GM12878 (cell line): ENCODE measurements around the gene DGLUCY. TPM values are rescaled to one million over a fixed set of nuclear protein-coding genes. Genes with fewer than 3 reads are reported as not detected.

ENCODE experiments used
- CBFB ChIP-seq: IDR thresholded peaks from 2 replicates; pipeline ENCODE4 v1.6.1; 2016; ENCODE audit warnings: antibody characterized with exemption, low read depth
- EGR1 ChIP-seq, 2 experiments: IDR thresholded peaks; 1 replicate in 1 of 2; 2 replicates in 1 of 2; pipeline ENCODE4 v1.6.1; 2011 to 2012; ENCODE audit warnings: low read depth in 2 of 2, low read length in 2 of 2, borderline replicate concordance in 1 of 2, mild to moderate bottlenecking in 1 of 2, moderate library complexity in 1 of 2
- EP300 ChIP-seq, 2 experiments: fragments of 150-350 bp in 1 of 2; IDR thresholded peaks; 2 replicates each; pipeline ENCODE4 v1.6.1; 2011 to 2012; ENCODE audit warnings: low read depth in 2 of 2, low read length in 2 of 2, borderline replicate concordance in 1 of 2, improper control_type of control experiment in 1 of 2, inconsistent platforms in 1 of 2; ENCODE audit not compliant: control insufficient read depth in 1 of 2
- EZH2 ChIP-seq: IDR thresholded peaks from 2 replicates; pipeline ENCODE4 v1.6.1; 2012; ENCODE audit warnings: low read depth, mild to moderate bottlenecking, control low read depth, inconsistent platforms, low read length, borderline replicate concordance; ENCODE audit not compliant: control insufficient read depth
- HDGF ChIP-seq: fragments of 450-650 bp; IDR thresholded peaks from 2 replicates; pipeline ENCODE4 v1.6.1; 2016; ENCODE audit warnings: antibody characterized with exemption
- KAT2A ChIP-seq: conservative IDR thresholded peaks from 2 replicates; pipeline ENCODE4 v1.6.1; 2011; ENCODE audit warnings: low read depth, low read length; ENCODE audit not compliant: control insufficient read depth
- KDM1A ChIP-seq: fragments of 200-600 bp; sonication (generic); IDR thresholded peaks from 2 replicates; pipeline ENCODE4 v1.6.1; 2016; ENCODE audit warnings: borderline replicate concordance
- MXI1 ChIP-seq: fragments of 150-350 bp; IDR thresholded peaks from 2 replicates; pipeline ENCODE4 v1.6.1; 2011; ENCODE audit warnings: low read depth, mild to moderate bottlenecking, inconsistent platforms, low read length, improper control_type of control experiment
- NFYA ChIP-seq: IDR thresholded peaks from 2 replicates; pipeline ENCODE4 v1.6.1; 2011; ENCODE audit warnings: low read depth, mild to moderate bottlenecking, low read length, improper control_type of control experiment, borderline replicate concordance
- PAX5 ChIP-seq: IDR thresholded peaks from 2 replicates; pipeline ENCODE4 v1.6.1; 2011; ENCODE audit warnings: low read depth, low read length, borderline replicate concordance
- PAX8 ChIP-seq: fragments of 450-650 bp; IDR thresholded peaks from 2 replicates; pipeline ENCODE4 v1.6.1; 2017; ENCODE audit warnings: mild to moderate bottlenecking, moderate library complexity
- POLR2AphosphoS5 ChIP-seq: IDR thresholded peaks from 2 replicates; pipeline ENCODE4 v1.6.1; 2011; ENCODE audit warnings: mild to moderate bottlenecking, low read length, inconsistent platforms
- POU2F2 ChIP-seq: IDR thresholded peaks from 3 replicates; pipeline ENCODE4 v1.6.1; 2011; ENCODE audit warnings: low read depth, mild to moderate bottlenecking, low read length, borderline replicate concordance
- RAD21 ChIP-seq: IDR thresholded peaks from 2 replicates; pipeline ENCODE4 v1.6.1; 2011; ENCODE audit warnings: mild to moderate bottlenecking, low read depth, low read length, moderate library complexity; ENCODE audit not compliant: insufficient read depth
- RCOR1 ChIP-seq: conservative IDR thresholded peaks from 2 replicates; pipeline ENCODE4 v1.6.1; 2012; ENCODE audit warnings: low read depth, low read length, improper control_type of control experiment
- STAT3 ChIP-seq: IDR thresholded peaks from 2 replicates; pipeline ENCODE4 v1.6.1; 2011; ENCODE audit warnings: low read depth, low read length, improper control_type of control experiment
- ZNF622 ChIP-seq: fragments of 450-650 bp; IDR thresholded peaks from 2 replicates; pipeline ENCODE4 v1.6.1; 2017; ENCODE audit warnings: mild to moderate bottlenecking, inconsistent platforms
- polyA plus RNA-seq, 11 experiments: library from polyadenylated mRNA; depleted of rRNA in 4 of 11; unstranded in 6 of 11; stranded (reverse) in 5 of 11; fragments of >200 nt; fragmentation: Nextera tagmentation in 4 of 11; fragmentation: Illumina TruSeq in 1 of 11; extraction: Ambion mirVana in 4 of 11; extraction: Trizol in 1 of 11; gene quantifications; 1 replicate in 1 of 11; 2 replicates in 10 of 11; pipeline versions ENCODE4 v1.2.1 to v1.2.3, GENCODE V29; 2011 to 2016; ENCODE audit warnings: inconsistent platforms in 2 of 11, missing spikeins in 2 of 11, low read depth in 1 of 11
- total RNA-seq, 4 experiments: library from RNA; depleted of rRNA in 3 of 4; stranded (reverse); fragments of >200 nt in 3 of 4; fragmentation: Illumina TruSeq in 1 of 4; extraction: Trizol in 1 of 4; gene quantifications; 2 replicates each; pipeline versions ENCODE4 v1.2.1 to v1.2.3, GENCODE V29; 2013 to 2021
- TF ChIP-seq, protein P1 (sequence below): fragments of 150-350 bp; IDR thresholded peaks from 2 replicates; pipeline ENCODE4 v1.6.1; 2016; ENCODE audit warnings: low read depth, low read length
- TF ChIP-seq, protein P2 (sequence below): IDR thresholded peaks from 2 replicates; pipeline ENCODE4 v1.6.1; 2011; ENCODE audit warnings: borderline replicate concordance, low read depth, mild to moderate bottlenecking, moderate library complexity, low read length; ENCODE audit not compliant: insufficient read depth, poor library complexity, severe bottlenecking
- TF ChIP-seq, protein P3 (sequence below): fragments of 450-650 bp; IDR thresholded peaks from 2 replicates; pipeline ENCODE4 v1.6.1; 2017; ENCODE audit warnings: mild to moderate bottlenecking
- TF ChIP-seq, protein P4 (sequence below): fragments of 150-350 bp; IDR thresholded peaks from 2 replicates; pipeline ENCODE4 v1.6.1; 2014; ENCODE audit warnings: mild to moderate bottlenecking, low read depth, low read length

DGLUCY gene
- total and polyA plus RNA-seq, 10 of the 15 experiments (the other 5 are each of a cell fraction or from before 2014, with no cell fraction given), result 15.0 to 70.3 (median 55.1) TPM

DNA sequence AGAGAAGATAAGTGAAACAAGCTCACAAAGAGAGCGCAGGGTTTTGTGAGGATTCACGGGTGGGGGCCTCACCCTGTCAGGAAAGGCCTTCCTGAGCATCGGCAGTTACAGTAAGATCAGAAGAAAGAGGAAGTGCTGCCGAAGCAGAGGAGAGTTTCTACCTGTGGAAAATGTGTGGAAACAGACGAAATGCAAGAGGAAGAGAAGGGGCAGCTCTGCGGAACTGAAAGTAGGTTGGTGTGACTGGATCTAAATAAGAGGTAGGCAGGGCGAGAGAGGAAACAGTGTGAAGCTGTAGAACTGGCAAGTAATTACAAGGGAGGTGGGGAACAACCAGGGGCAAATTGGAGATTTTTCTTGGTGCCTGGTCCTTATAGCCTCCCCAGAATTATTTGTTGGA, 128.0 kb downstream of the DGLUCY start (continued):
- TF ChIP-seq, protein P1, sequence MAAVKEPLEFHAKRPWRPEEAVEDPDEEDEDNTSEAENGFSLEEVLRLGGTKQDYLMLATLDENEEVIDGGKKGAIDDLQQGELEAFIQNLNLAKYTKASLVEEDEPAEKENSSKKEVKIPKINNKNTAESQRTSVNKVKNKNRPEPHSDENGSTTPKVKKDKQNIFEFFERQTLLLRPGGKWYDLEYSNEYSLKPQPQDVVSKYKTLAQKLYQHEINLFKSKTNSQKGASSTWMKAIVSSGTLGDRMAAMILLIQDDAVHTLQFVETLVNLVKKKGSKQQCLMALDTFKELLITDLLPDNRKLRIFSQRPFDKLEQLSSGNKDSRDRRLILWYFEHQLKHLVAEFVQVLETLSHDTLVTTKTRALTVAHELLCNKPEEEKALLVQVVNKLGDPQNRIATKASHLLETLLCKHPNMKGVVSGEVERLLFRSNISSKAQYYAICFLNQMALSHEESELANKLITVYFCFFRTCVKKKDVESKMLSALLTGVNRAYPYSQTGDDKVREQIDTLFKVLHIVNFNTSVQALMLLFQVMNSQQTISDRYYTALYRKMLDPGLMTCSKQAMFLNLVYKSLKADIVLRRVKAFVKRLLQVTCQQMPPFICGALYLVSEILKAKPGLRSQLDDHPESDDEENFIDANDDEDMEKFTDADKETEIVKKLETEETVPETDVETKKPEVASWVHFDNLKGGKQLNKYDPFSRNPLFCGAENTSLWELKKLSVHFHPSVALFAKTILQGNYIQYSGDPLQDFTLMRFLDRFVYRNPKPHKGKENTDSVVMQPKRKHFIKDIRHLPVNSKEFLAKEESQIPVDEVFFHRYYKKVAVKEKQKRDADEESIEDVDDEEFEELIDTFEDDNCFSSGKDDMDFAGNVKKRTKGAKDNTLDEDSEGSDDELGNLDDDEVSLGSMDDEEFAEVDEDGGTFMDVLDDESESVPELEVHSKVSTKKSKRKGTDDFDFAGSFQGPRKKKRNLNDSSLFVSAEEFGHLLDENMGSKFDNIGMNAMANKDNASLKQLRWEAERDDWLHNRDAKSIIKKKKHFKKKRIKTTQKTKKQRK, result no peak
- TF ChIP-seq ZNF622 (no peak), KAT2A (no peak), NFYA (no peak), KDM1A (no peak), CBFB (no peak), MXI1 (0 out of 2 replicates have a peak, but pooled peaks have one; percentile 15), PAX5 (peak; percentile 77; the same call in 1 of the 2 replicates), EZH2 (no peak), POLR2AphosphoS5 (no peak), HDGF (no peak), POU2F2 (no peak), PAX8 (no peak), STAT3 (no peak), EGR1 (IDR thresholded peaks at IDR 0.05; ENCODE audit: borderline replicate concordance in 1 of 2, low read depth in 2 of 2, low read length in 2 of 2) (peak in 1 of 2 experiments; percentile 47; a peak in 1 of 3 replicates), RCOR1 (no peak), RAD21 (no peak), EP300 (IDR thresholded peaks at IDR 0.05; ENCODE audit: borderline replicate concordance in 1 of 2, control insufficient read depth in 1 of 2, low read depth in 2 of 2, low read length in 2 of 2) (peak; percentile 53 to 79; a peak in 2 of 4 replicates)
- TF ChIP-seq, protein P2, sequence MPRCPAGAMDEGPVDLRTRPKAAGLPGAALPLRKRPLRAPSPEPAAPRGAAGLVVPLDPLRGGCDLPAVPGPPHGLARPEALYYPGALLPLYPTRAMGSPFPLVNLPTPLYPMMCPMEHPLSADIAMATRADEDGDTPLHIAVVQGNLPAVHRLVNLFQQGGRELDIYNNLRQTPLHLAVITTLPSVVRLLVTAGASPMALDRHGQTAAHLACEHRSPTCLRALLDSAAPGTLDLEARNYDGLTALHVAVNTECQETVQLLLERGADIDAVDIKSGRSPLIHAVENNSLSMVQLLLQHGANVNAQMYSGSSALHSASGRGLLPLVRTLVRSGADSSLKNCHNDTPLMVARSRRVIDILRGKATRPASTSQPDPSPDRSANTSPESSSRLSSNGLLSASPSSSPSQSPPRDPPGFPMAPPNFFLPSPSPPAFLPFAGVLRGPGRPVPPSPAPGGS, result no peak
- TF ChIP-seq, protein P3, sequence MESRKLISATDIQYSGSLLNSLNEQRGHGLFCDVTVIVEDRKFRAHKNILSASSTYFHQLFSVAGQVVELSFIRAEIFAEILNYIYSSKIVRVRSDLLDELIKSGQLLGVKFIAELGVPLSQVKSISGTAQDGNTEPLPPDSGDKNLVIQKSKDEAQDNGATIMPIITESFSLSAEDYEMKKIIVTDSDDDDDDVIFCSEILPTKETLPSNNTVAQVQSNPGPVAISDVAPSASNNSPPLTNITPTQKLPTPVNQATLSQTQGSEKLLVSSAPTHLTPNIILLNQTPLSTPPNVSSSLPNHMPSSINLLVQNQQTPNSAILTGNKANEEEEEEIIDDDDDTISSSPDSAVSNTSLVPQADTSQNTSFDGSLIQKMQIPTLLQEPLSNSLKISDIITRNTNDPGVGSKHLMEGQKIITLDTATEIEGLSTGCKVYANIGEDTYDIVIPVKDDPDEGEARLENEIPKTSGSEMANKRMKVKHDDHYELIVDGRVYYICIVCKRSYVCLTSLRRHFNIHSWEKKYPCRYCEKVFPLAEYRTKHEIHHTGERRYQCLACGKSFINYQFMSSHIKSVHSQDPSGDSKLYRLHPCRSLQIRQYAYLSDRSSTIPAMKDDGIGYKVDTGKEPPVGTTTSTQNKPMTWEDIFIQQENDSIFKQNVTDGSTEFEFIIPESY, result no peak
- TF ChIP-seq, protein P4, sequence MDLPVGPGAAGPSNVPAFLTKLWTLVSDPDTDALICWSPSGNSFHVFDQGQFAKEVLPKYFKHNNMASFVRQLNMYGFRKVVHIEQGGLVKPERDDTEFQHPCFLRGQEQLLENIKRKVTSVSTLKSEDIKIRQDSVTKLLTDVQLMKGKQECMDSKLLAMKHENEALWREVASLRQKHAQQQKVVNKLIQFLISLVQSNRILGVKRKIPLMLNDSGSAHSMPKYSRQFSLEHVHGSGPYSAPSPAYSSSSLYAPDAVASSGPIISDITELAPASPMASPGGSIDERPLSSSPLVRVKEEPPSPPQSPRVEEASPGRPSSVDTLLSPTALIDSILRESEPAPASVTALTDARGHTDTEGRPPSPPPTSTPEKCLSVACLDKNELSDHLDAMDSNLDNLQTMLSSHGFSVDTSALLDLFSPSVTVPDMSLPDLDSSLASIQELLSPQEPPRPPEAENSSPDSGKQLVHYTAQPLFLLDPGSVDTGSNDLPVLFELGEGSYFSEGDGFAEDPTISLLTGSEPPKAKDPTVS, result no peak
